ENCODE data around the gene MYBBP1A.

- TF ChIP-seq EZH2 (IDR thresholded peaks at IDR 0.05; ENCODE audit: insufficient read depth, poor library complexity, severe bottlenecking) = peak; percentile 84
- no peak for TF ChIP-seq EZH2phosphoT487 (IDR thresholded peaks at IDR 0.05; ENCODE audit: insufficient read depth, low read depth)
Observed at GRCh38 chr17:4583782-4584100, 28.6 kb upstream of the MYBBP1A start.

All from GM23248 (cell line).